IPS-11a (cell line): ENCODE data around the gene PRKAG2.

ENCODE experiments used
- H3K4me3 ChIP-seq: one replicate; pipeline ENCODE4 v1.5.1; 2013; ENCODE audit warnings: low read depth, low read length, control low read depth

PRKAG2 gene

GRCh38 chr7:151866761-151867655, 9.9 kb downstream of the PRKAG2 start:
- H3K4me3 ChIP-seq: no peak overlapping the region

GRCh38 chr7:151866028-151866427, 10.9 kb downstream of the PRKAG2 start:
- no peak overlapping the region for H3K4me3 ChIP-seq

- no peak overlapping the region for H3K4me3 ChIP-seq
Measured at GRCh38 chr7:151865070-151865670, 11.7 kb downstream of the PRKAG2 start.

GRCh38 chr7:151864561-151864960, 12.4 kb downstream of the PRKAG2 start:
- H3K4me3 ChIP-seq: no peak overlapping the region

GRCh38 chr7:151864081-151864480, 12.8 kb downstream of the PRKAG2 start:
- no peak overlapping the region for H3K4me3 ChIP-seq

- no peak overlapping the region for H3K4me3 ChIP-seq
Measured at GRCh38 chr7:151863386-151864079, 13.4 kb downstream of the PRKAG2 start.

- no peak overlapping the region for H3K4me3 ChIP-seq
Measured at GRCh38 chr7:151862606-151863381, 14.1 kb downstream of the PRKAG2 start.

GRCh38 chr7:151861881-151862280, 15.0 kb downstream of the PRKAG2 start:
- H3K4me3 ChIP-seq: no peak overlapping the region

- no peak overlapping the region for H3K4me3 ChIP-seq
Measured at GRCh38 chr7:151860771-151861170, 16.1 kb downstream of the PRKAG2 start.

- H3K4me3 ChIP-seq: no peak overlapping the region
Measured at GRCh38 chr7:151859948-151860685, 16.8 kb downstream of the PRKAG2 start.

- H3K4me3 ChIP-seq: no peak overlapping the region
Measured at GRCh38 chr7:151859111-151859947, 17.6 kb downstream of the PRKAG2 start.

GRCh38 chr7:151858456-151858855, 18.5 kb downstream of the PRKAG2 start:
- no peak overlapping the region for H3K4me3 ChIP-seq

- no peak overlapping the region for H3K4me3 ChIP-seq
Measured at GRCh38 chr7:151857866-151858450, 19.0 kb downstream of the PRKAG2 start.

- H3K4me3 ChIP-seq: no peak overlapping the region
Measured at GRCh38 chr7:151857412-151857811, 19.5 kb downstream of the PRKAG2 start.

- no peak overlapping the region for H3K4me3 ChIP-seq
Measured at GRCh38 chr7:151856516-151856915, 20.4 kb downstream of the PRKAG2 start.

GRCh38 chr7:151856098-151856497, 20.8 kb downstream of the PRKAG2 start:
- no peak overlapping the region for H3K4me3 ChIP-seq

- no peak overlapping the region for H3K4me3 ChIP-seq
Measured at GRCh38 chr7:151854720-151855071, 22.2 kb downstream of the PRKAG2 start.

- H3K4me3 ChIP-seq: no peak overlapping the region
Measured at GRCh38 chr7:151853896-151854719, 22.8 kb downstream of the PRKAG2 start.
